ENCODE results near the gene APH1A. TPM values are rescaled to one million over a fixed set of nuclear protein-coding genes. Genes with fewer than 3 reads are reported as not detected.

APH1A gene
- total and polyA plus RNA-seq, 9 of the 15 experiments (the other 6 are each of a cell fraction or from before 2014, with no cell fraction given): 5.6 to 123 (median 77.0) TPM

- TF ChIP-seq MAZ (CRISPR knock-in tag; conservative IDR thresholded peaks at IDR 0.05 in 1 of 2, IDR thresholded peaks at IDR 0.05 in 1 of 2): peak; percentile 77 to 89
- peak; percentile 48 for TF ChIP-seq CHD2 (IDR thresholded peaks at IDR 0.05; ENCODE audit: low read depth, low read length)
- TF ChIP-seq NFYB (IDR thresholded peaks at IDR 0.05; ENCODE audit: extremely low read depth, insufficient read length): peak; percentile 54
- TF ChIP-seq SP1 (CRISPR knock-in tag; IDR thresholded peaks at IDR 0.05): peak; percentile 88
- TF ChIP-seq, protein P1, sequence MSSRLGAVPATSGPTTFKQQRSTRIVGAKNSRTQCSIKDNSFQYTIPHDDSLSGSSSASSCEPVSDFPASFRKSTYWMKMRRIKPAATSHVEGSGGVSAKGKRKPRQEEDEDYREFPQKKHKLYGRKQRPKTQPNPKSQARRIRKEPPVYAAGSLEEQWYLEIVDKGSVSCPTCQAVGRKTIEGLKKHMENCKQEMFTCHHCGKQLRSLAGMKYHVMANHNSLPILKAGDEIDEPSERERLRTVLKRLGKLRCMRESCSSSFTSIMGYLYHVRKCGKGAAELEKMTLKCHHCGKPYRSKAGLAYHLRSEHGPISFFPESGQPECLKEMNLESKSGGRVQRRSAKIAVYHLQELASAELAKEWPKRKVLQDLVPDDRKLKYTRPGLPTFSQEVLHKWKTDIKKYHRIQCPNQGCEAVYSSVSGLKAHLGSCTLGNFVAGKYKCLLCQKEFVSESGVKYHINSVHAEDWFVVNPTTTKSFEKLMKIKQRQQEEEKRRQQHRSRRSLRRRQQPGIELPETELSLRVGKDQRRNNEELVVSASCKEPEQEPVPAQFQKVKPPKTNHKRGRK (tag; IDR thresholded peaks at IDR 0.05): no peak
- peak; percentile 65 for TF ChIP-seq PHF8 (IDR thresholded peaks at IDR 0.05; ENCODE audit: borderline replicate concordance, low read length)
- peak; percentile 37 for TF ChIP-seq DPF2 (IDR thresholded peaks at IDR 0.05)
- TF ChIP-seq, protein P2, sequence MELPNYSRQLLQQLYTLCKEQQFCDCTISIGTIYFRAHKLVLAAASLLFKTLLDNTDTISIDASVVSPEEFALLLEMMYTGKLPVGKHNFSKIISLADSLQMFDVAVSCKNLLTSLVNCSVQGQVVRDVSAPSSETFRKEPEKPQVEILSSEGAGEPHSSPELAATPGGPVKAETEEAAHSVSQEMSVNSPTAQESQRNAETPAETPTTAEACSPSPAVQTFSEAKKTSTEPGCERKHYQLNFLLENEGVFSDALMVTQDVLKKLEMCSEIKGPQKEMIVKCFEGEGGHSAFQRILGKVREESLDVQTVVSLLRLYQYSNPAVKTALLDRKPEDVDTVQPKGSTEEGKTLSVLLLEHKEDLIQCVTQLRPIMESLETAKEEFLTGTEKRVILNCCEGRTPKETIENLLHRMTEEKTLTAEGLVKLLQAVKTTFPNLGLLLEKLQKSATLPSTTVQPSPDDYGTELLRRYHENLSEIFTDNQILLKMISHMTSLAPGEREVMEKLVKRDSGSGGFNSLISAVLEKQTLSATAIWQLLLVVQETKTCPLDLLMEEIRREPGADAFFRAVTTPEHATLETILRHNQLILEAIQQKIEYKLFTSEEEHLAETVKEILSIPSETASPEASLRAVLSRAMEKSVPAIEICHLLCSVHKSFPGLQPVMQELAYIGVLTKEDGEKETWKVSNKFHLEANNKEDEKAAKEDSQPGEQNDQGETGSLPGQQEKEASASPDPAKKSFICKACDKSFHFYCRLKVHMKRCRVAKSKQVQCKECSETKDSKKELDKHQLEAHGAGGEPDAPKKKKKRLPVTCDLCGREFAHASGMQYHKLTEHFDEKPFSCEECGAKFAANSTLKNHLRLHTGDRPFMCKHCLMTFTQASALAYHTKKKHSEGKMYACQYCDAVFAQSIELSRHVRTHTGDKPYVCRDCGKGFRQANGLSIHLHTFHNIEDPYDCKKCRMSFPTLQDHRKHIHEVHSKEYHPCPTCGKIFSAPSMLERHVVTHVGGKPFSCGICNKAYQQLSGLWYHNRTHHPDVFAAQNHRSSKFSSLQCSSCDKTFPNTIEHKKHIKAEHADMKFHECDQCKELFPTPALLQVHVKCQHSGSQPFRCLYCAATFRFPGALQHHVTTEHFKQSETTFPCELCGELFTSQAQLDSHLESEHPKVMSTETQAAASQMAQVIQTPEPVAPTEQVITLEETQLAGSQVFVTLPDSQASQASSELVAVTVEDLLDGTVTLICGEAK (IDR thresholded peaks at IDR 0.05): peak; percentile 91
- TF ChIP-seq, protein P2 (CRISPR knock-in tag; IDR thresholded peaks at IDR 0.05): no peak
- peak; percentile 53 for TF ChIP-seq POLR2B (IDR thresholded peaks at IDR 0.05; ENCODE audit: low read depth, partially characterized antibody)
- TF ChIP-seq, protein P3, sequence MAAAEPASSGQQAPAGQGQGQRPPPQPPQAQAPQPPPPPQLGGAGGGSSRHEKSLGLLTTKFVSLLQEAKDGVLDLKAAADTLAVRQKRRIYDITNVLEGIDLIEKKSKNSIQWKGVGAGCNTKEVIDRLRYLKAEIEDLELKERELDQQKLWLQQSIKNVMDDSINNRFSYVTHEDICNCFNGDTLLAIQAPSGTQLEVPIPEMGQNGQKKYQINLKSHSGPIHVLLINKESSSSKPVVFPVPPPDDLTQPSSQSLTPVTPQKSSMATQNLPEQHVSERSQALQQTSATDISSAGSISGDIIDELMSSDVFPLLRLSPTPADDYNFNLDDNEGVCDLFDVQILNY (CRISPR knock-in tag; IDR thresholded peaks at IDR 0.05): no peak
- no peak for TF ChIP-seq NFXL1 (CRISPR knock-in tag; IDR thresholded peaks at IDR 0.05)
- TF ChIP-seq EP400 (IDR thresholded peaks at IDR 0.05): peak; percentile 83
- TF ChIP-seq RBM34 (IDR thresholded peaks at IDR 0.05; ENCODE audit: borderline replicate concordance, insufficient read depth, low read length): no peak
- peak; percentile 92 for TF ChIP-seq EGR1 (conservative IDR thresholded peaks at IDR 0.05)
- no peak for TF ChIP-seq ZNF561 (CRISPR knock-in tag; conservative IDR thresholded peaks at IDR 0.05)
- peak; percentile 91 for TF ChIP-seq ZNF143 (CRISPR knock-in tag; IDR thresholded peaks at IDR 0.05)
- peak; percentile 57 for TF ChIP-seq PHF20 (IDR thresholded peaks at IDR 0.05; ENCODE audit: partially characterized antibody)
Measured at GRCh38 chr1:150268705-150269403, at the start of gene APH1A (continued).

Measured in K562 (cell line).